ENCODE data around the gene NPRL2.

Gene NPRL2

GRCh38 chr3:50319894-50320625 is 30.5 kb downstream of the NPRL2 start:
- TF ChIP-seq POLR2A (IDR thresholded peaks at IDR 0.05; ENCODE audit: extremely low read depth, insufficient read length) = no peak
- TF ChIP-seq MYC (IDR thresholded peaks at IDR 0.05; ENCODE audit: low read depth, low read length) = no peak
- DNase-seq (ENCODE audit: low read depth) = no peak
- H3K4me3 ChIP-seq (ENCODE audit: low read depth, low read length) = peak overlapping the region; percentile 77

GRCh38 chr3:50319181-50319893 is 31.2 kb downstream of the NPRL2 start:
- DNase-seq (ENCODE audit: low read depth) = no peak
- H3K4me3 ChIP-seq (ENCODE audit: low read depth, low read length) = no peak overlapping the region

GRCh38 chr3:50318615-50319014 is 32.0 kb downstream of the NPRL2 start:
- TF ChIP-seq MAX (IDR thresholded peaks at IDR 0.05; ENCODE audit: low read depth, low read length) (no peak), POLR2A (IDR thresholded peaks at IDR 0.05; ENCODE audit: extremely low read depth, insufficient read length) (no peak), MYC (IDR thresholded peaks at IDR 0.05; ENCODE audit: low read depth, low read length) (no peak)
- H3K4me3 ChIP-seq (ENCODE audit: low read depth, low read length) = no peak overlapping the region
- no peak for DNase-seq (ENCODE audit: low read depth)

More at GRCh38 chr3:50319181-50319893, 31.2 kb downstream of the NPRL2 start:
- TF ChIP-seq MYC (IDR thresholded peaks at IDR 0.05; ENCODE audit: low read depth, low read length) = no peak
- no peak for TF ChIP-seq CTCF (IDR thresholded peaks at IDR 0.05; ENCODE audit: low read depth, low read length)
- no peak for TF ChIP-seq MAX (IDR thresholded peaks at IDR 0.05; ENCODE audit: low read depth, low read length)
- no peak for TF ChIP-seq POLR2A (IDR thresholded peaks at IDR 0.05; ENCODE audit: extremely low read depth, insufficient read length)

GRCh38 chr3:50318163-50318562 is 32.4 kb downstream of the NPRL2 start:
- DNase-seq (ENCODE audit: low read depth) = no peak
- no peak overlapping the region for H3K4me3 ChIP-seq (ENCODE audit: low read depth, low read length)
- TF ChIP-seq CTCF (IDR thresholded peaks at IDR 0.05; ENCODE audit: low read depth, low read length) (no peak), MAX (IDR thresholded peaks at IDR 0.05; ENCODE audit: low read depth, low read length) (no peak), MYC (IDR thresholded peaks at IDR 0.05; ENCODE audit: low read depth, low read length) (no peak), POLR2A (IDR thresholded peaks at IDR 0.05; ENCODE audit: extremely low read depth, insufficient read length) (no peak)

- TF ChIP-seq POLR2A (IDR thresholded peaks at IDR 0.05; ENCODE audit: extremely low read depth, insufficient read length) (no peak), MAX (IDR thresholded peaks at IDR 0.05; ENCODE audit: low read depth, low read length) (no peak), MYC (IDR thresholded peaks at IDR 0.05; ENCODE audit: low read depth, low read length) (no peak), CTCF (IDR thresholded peaks at IDR 0.05; ENCODE audit: low read depth, low read length) (no peak)
- no peak overlapping the region for H3K4me3 ChIP-seq (ENCODE audit: low read depth, low read length)
- DNase-seq (ENCODE audit: low read depth) = no peak
Measured at GRCh38 chr3:50317300-50317699, 33.3 kb downstream of the NPRL2 start.

- DNase-seq (ENCODE audit: low read depth) = peak; percentile 46
- TF ChIP-seq MAX (IDR thresholded peaks at IDR 0.05; ENCODE audit: low read depth, low read length) (no peak), MYC (IDR thresholded peaks at IDR 0.05; ENCODE audit: low read depth, low read length) (no peak), POLR2A (IDR thresholded peaks at IDR 0.05; ENCODE audit: extremely low read depth, insufficient read length) (no peak), CTCF (IDR thresholded peaks at IDR 0.05; ENCODE audit: low read depth, low read length) (no peak)
Measured at GRCh38 chr3:50316657-50317242, 33.8 kb downstream of the NPRL2 start.

More at GRCh38 chr3:50316657-50317242, 33.8 kb downstream of the NPRL2 start:
- no peak overlapping the region for H3K4me3 ChIP-seq (ENCODE audit: low read depth, low read length)
